B cell (primary cell): ENCODE data around the gene KLF16. TPM values are rescaled to one million over a fixed set of nuclear protein-coding genes. Genes with fewer than 3 reads are reported as not detected.

Experiments used
- ATAC-seq: fragments of 200-7000 bp; cut with Tn5 transposase; one replicate; pipeline ENCODE4 v1.10.0; 2021; ENCODE audit warnings: low read depth, mild to moderate bottlenecking, moderate number of reproducible peaks, moderate library complexity
- CTCF ChIA-PET: fragments of 350-600 bp; sonication (Branson Sonifier 250); formaldehyde crosslinking; loops from one replicate; lab custom pipeline; 2021; ENCODE audit warnings: antibody characterized with exemption, inconsistent platforms; lab: Charles Lee
- POLR2A ChIA-PET: fragments of 350-600 bp; sonication (Branson Sonifier 250); formaldehyde crosslinking; loops from one replicate; lab custom pipeline; 2021; ENCODE audit warnings: antibody characterized with exemption; lab: Charles Lee
- DNase-seq: peaks from one replicate; pipeline ENCODE4 v3.0.0; 2013
- H2AFZ ChIP-seq: 2 replicates; pipeline ENCODE4 v1.6.1; 2012; ENCODE audit warnings: mild to moderate bottlenecking, low read depth, low read length; ENCODE audit not compliant: insufficient read depth, poor library complexity, severe bottlenecking
- H3K27ac ChIP-seq, 2 donors: 1 replicate in 1 of 2; 2 replicates in 1 of 2; pipeline ENCODE4 v1.5.1; 2012 to 2013; ENCODE audit warnings: low read length in 2 of 2, mild to moderate bottlenecking in 2 of 2, moderate library complexity in 1 of 2
- H3K27me3 ChIP-seq, 4 experiments: fragments of 200-600 bp in 1 of 4; sonication (generic) in 1 of 4; replicated peaks in 1 of 4; 1 replicate in 2 of 4; 2 replicates in 2 of 4; pipeline versions ENCODE4 v1.6.1 to v1.7.0; 2013 to 2016; ENCODE audit warnings: low read length in 3 of 4, mild to moderate bottlenecking in 2 of 4, mixed read lengths in 1 of 4, moderate library complexity in 1 of 4; ENCODE audit not compliant: insufficient read depth in 4 of 4, control insufficient read depth in 3 of 4; ENCODE audit errors: control extremely low read depth in 1 of 4
- H3K36me3 ChIP-seq, 2 experiments: replicated peaks in 1 of 2; 1 replicate in 1 of 2; 2 replicates in 1 of 2; pipeline versions ENCODE4 v1.6.1 to v1.7.1; 2013; ENCODE audit warnings: low read length in 1 of 2; ENCODE audit not compliant: insufficient read depth in 2 of 2, control insufficient read depth in 1 of 2; ENCODE audit errors: control extremely low read depth in 1 of 2, extremely low read depth in 1 of 2
- H3K4me1 ChIP-seq, 2 donors: fragments of 200-600 bp in 1 of 2; sonication (generic) in 1 of 2; 1 replicate in 1 of 2; 2 replicates in 1 of 2; pipeline versions ENCODE4 v1.5.1 to v1.6.1; 2013 to 2017; ENCODE audit warnings: low read length in 2 of 2; ENCODE audit not compliant: control insufficient read depth in 2 of 2, insufficient read depth in 2 of 2
- H3K4me2 ChIP-seq: replicated peaks from 2 replicates; pipeline ENCODE3; 2012; ENCODE audit warnings: mild to moderate bottlenecking, low read depth, low read length; ENCODE audit not compliant: poor library complexity, severe bottlenecking
- H3K4me3 ChIP-seq, 5 experiments: fragments of 200-600 bp in 1 of 5; sonication (generic) in 1 of 5; 1 replicate in 3 of 5; 2 replicates in 2 of 5; pipeline versions ENCODE4 v1.5.1 to v1.7.0; 2011 to 2016; ENCODE audit warnings: low read length in 4 of 5, mild to moderate bottlenecking in 4 of 5, low read depth in 2 of 5, control low read depth in 1 of 5, moderate library complexity in 1 of 5; ENCODE audit not compliant: insufficient read depth in 1 of 5; ENCODE audit errors: control extremely low read depth in 1 of 5, extremely low read depth in 1 of 5
- H3K79me2 ChIP-seq: fragments of 200-600 bp; sonication (generic); one replicate; pipeline ENCODE4 v1.6.0; 2016; ENCODE audit warnings: low read length; ENCODE audit not compliant: control insufficient read depth, insufficient read depth
- H3K9ac ChIP-seq: fragments of 200-600 bp; sonication (generic); 2 replicates; pipeline ENCODE4 v1.6.1; 2017; ENCODE audit warnings: mild to moderate bottlenecking, low read length, moderate library complexity
- H3K9me3 ChIP-seq, 3 donors: one replicate each; pipeline versions ENCODE4 v1.6.1 to v1.7.1; 2013; ENCODE audit warnings: low read length in 2 of 3; ENCODE audit not compliant: control insufficient read depth in 2 of 3, insufficient read depth in 1 of 3; ENCODE audit errors: control extremely low read depth in 1 of 3
- H4K20me1 ChIP-seq: 2 replicates; pipeline ENCODE4 v1.6.0; 2012; ENCODE audit warnings: mild to moderate bottlenecking, low read length; ENCODE audit not compliant: insufficient read depth, control insufficient read depth, poor library complexity, severe bottlenecking
- H3K27ac Mint-ChIP-seq: one replicate; pipeline ENCODE4 v1.8.0; 2021; ENCODE audit warnings: mixed read lengths
- H3K27me3 Mint-ChIP-seq: one replicate; pipeline ENCODE4 v1.8.0; 2021; ENCODE audit warnings: mixed read lengths
- H3K4me1 Mint-ChIP-seq: one replicate; pipeline ENCODE4 v1.8.0; 2021; ENCODE audit warnings: mixed read lengths
- H3K4me3 Mint-ChIP-seq: one replicate; pipeline ENCODE4 v1.8.0; 2021; ENCODE audit warnings: mixed read lengths
- H3K9me3 Mint-ChIP-seq: one replicate; pipeline ENCODE4 v1.8.0; 2022; ENCODE audit warnings: mixed read lengths; ENCODE audit not compliant: insufficient read depth
- CTCF ChIP-seq: fragments of 200-600 bp; IDR thresholded peaks from one replicate; pipeline ENCODE4 v1.8.0; 2022; ENCODE audit warnings: antibody characterized with exemption, mild to moderate bottlenecking
- EZH2 ChIP-seq: IDR thresholded peaks from 2 replicates; pipeline ENCODE4 v1.6.1; 2012; ENCODE audit warnings: borderline replicate concordance, low read depth, mild to moderate bottlenecking, moderate library complexity, low read length; ENCODE audit not compliant: insufficient read depth, poor library complexity, severe bottlenecking
- WGBS: methylation state at CpG from one replicate; pipeline ENCODE4 v1.1.5; 2013; ENCODE audit warnings: missing lambda C conversion rate; ENCODE audit not compliant: insufficient coverage; 5-methylcytosine and 5-hydroxymethylcytosine counted together
- intact Hi-C: fragments of 100-400 bp; cut with micrococcal nuclease; formaldehyde crosslinking; loops from one replicate; pipeline ENCODE4 v1.10.0; 2022
- polyA plus RNA-seq: library from polyadenylated mRNA; depleted of rRNA; stranded (reverse); fragments of >200 nt; gene quantifications from 2 replicates; pipeline ENCODE4 v1.2.3, GENCODE V29; 2012
- total RNA-seq, 2 donors: library from RNA; stranded (reverse); fragments of 120-200 nt in 1 of 2; gene quantifications; 1 replicate in 1 of 2; 2 replicates in 1 of 2; pipeline versions ENCODE4 v1.2.3 to v1.2.4, GENCODE V29; 2013 to 2022

KLF16 gene
- total and polyA plus RNA-seq, 2 donors (not counting 1 experiment from before 2014, with no cell fraction given), result 29.7 to 49.0 TPM

GRCh38 chr19:1826557-1827521 lies 36.5 kb downstream of the KLF16 start:
- H3K27me3 Mint-ChIP-seq, result no peaks in the 10 kb centered on the region
- DNase-seq, result peak; percentile 40
- Histone ChIP-seq H3K4me2 (no peak overlapping the region), H4K20me1 (peaks cover 89% of the 10 kb centered on the region), H3K4me3 (no peak overlapping the region), H3K9ac (no peak overlapping the region), H2AFZ (no peak overlapping the region), H3K9me3 (no peaks in the 10 kb centered on the region), H3K36me3 (peaks cover 0 to 59% of the 10 kb centered on the region in 2 experiments), H3K4me1 (peaks cover 0 to 10% of the 10 kb centered on the region in 2 donors), H3K27ac (no peak overlapping the region), H3K79me2 (peaks cover 69% of the 10 kb centered on the region), H3K27me3 (no peaks in the 10 kb centered on the region)
- no peak for TF ChIP-seq EZH2
- no peak for TF ChIP-seq CTCF
- no peak overlapping the region for H3K27ac Mint-ChIP-seq
- ChIA-PET POLR2A (interaction anchor here (0.7 kb wide), 2 partner anchors 15 to 428 kb away, joined by 6 to 9 read pairs; no protein-coding TSS in a partner anchor), CTCF (interaction anchor here (0.7 to 6.1 kb wide), 29 partner anchors 9 to 552 kb away, joined by 3 to 57 read pairs (median 5); partner anchors contain the start of genes ATP8B3, FAM174C and MBD3)
- no peak overlapping the region for H3K4me3 Mint-ChIP-seq
- intact Hi-C loops, result loop anchor here (1.0 to 2.0 kb wide), 2 partner anchors 38 to 281 kb away; no protein-coding TSS in a partner anchor
- ATAC-seq, result no peak
- WGBS, result 90% methylated on average over 45 of the region's 63 CpGs
- no peaks in the 10 kb centered on the region for H3K9me3 Mint-ChIP-seq
- peaks cover 4% of the 10 kb centered on the region for H3K4me1 Mint-ChIP-seq
